Neural cell (in vitro differentiated cells): ENCODE results near the gene ITGA8. TPM values are rescaled to one million over a fixed set of nuclear protein-coding genes. Genes with fewer than 3 reads are reported as not detected.
"Not testable (repeated sequence)": the region's sequence is repeated elsewhere in the genome, so short reads cannot be mapped to it uniquely, and the experiment has no call there.

Experiments
- H2AFZ ChIP-seq: fragments of 200-600, 300-800 bp; sonication (generic), shearing (Covaris generic); 2 replicates; pipeline ENCODE4 v1.6.0; 2014; ENCODE audit warnings: low read depth, mild to moderate bottlenecking, antibody characterized with exemption, low read length, moderate library complexity
- H3F3A ChIP-seq: fragments of 200-600 bp; shearing (Covaris generic); 2 replicates; pipeline ENCODE4 v1.6.1; 2016; ENCODE audit warnings: mild to moderate bottlenecking, moderate library complexity, mixed read lengths, antibody characterized with exemption, low read length; ENCODE audit not compliant: insufficient read depth, poor library complexity, severe bottlenecking
- H3K27ac ChIP-seq: fragments of 200-600, 300-800 bp; sonication (generic), shearing (Covaris generic); 2 replicates; pipeline ENCODE4 v1.5.1; 2014; ENCODE audit warnings: mild to moderate bottlenecking, low read length, moderate library complexity
- H3K27me3 ChIP-seq: fragments of 300-800, 200-600 bp; sonication (generic), shearing (Covaris generic); 2 replicates; pipeline ENCODE4 v1.6.0; 2014; ENCODE audit warnings: mild to moderate bottlenecking, low read depth, low read length, moderate library complexity; ENCODE audit not compliant: insufficient read depth
- H3K36me3 ChIP-seq: fragments of 300-800, 200-600 bp; sonication (generic), shearing (Covaris generic); 2 replicates; pipeline ENCODE4 v1.5.1; 2014; ENCODE audit warnings: mild to moderate bottlenecking, antibody characterized with exemption, low read length, moderate library complexity; ENCODE audit not compliant: insufficient read depth
- H3K4me2 ChIP-seq: fragments of 300-800, 200-600 bp; sonication (generic), shearing (Covaris generic); 2 replicates; pipeline ENCODE4 v1.6.0; 2014; ENCODE audit warnings: mild to moderate bottlenecking, low read length
- H3K4me3 ChIP-seq: fragments of 300-800, 200-600 bp; sonication (generic), shearing (Covaris generic); 2 replicates; pipeline ENCODE4 v1.5.1; 2014; ENCODE audit warnings: mild to moderate bottlenecking, low read length, moderate library complexity
- H3K79me2 ChIP-seq: fragments of 200-600 bp; shearing (Covaris generic); replicated peaks from 2 replicates; pipeline ENCODE4 v1.6.0; 2014; ENCODE audit warnings: mild to moderate bottlenecking, low read length, moderate library complexity; ENCODE audit not compliant: insufficient read depth
- H3K9ac ChIP-seq: fragments of 300-800, 200-600 bp; sonication (generic), shearing (Covaris generic); 2 replicates; pipeline ENCODE4 v1.6.1; 2016; ENCODE audit warnings: mild to moderate bottlenecking, low read length, mixed read lengths
- H3K9me2 ChIP-seq: fragments of 200-600 bp; shearing (Covaris generic); 2 replicates; pipeline ENCODE4 v1.6.1; 2016; ENCODE audit warnings: mild to moderate bottlenecking, low read length, mixed read lengths; ENCODE audit not compliant: insufficient read depth
- H3K9me3 ChIP-seq: fragments of 200-600, 300-800 bp; sonication (generic), shearing (Covaris generic); 2 replicates; pipeline ENCODE4 v1.6.1; 2016; ENCODE audit warnings: mild to moderate bottlenecking, mixed run types, low read length, moderate library complexity, mixed read lengths
- H4K20me1 ChIP-seq: fragments of 200-600 bp; shearing (Covaris generic); 2 replicates; pipeline ENCODE4 v1.6.1; 2016; ENCODE audit warnings: mild to moderate bottlenecking, mixed run types; ENCODE audit not compliant: insufficient read depth
- CTCF ChIP-seq: fragments of 450-650 bp; IDR thresholded peaks from 2 replicates; pipeline ENCODE4 v1.5.1; 2014; ENCODE audit warnings: antibody characterized with exemption, mild to moderate bottlenecking, moderate library complexity; ENCODE audit not compliant: poor library complexity, severe bottlenecking
- EP300 ChIP-seq: fragments of 450-650 bp; conservative IDR thresholded peaks from 2 replicates; pipeline ENCODE4 v1.6.1; 2014; ENCODE audit warnings: antibody characterized with exemption, mild to moderate bottlenecking, moderate library complexity; ENCODE audit not compliant: poor library complexity, severe bottlenecking
- EZH2 ChIP-seq: fragments of 200-600, 300-800 bp; shearing (Covaris generic), sonication (generic); IDR thresholded peaks from 2 replicates; pipeline ENCODE4 v1.6.1; 2014; ENCODE audit warnings: antibody characterized with exemption, low read length, borderline replicate concordance, mild to moderate bottlenecking; ENCODE audit not compliant: insufficient read depth, poor library complexity, severe bottlenecking
- MXI1 ChIP-seq: fragments of 450-650 bp; conservative IDR thresholded peaks from 2 replicates; pipeline ENCODE4 v1.6.1; 2014; ENCODE audit warnings: antibody characterized with exemption, mild to moderate bottlenecking; ENCODE audit not compliant: poor library complexity, severe bottlenecking
- POLR2AphosphoS5 ChIP-seq: IDR thresholded peaks from 2 replicates; pipeline ENCODE4 v1.6.1; 2012
- RAD21 ChIP-seq: fragments of 450-650 bp; conservative IDR thresholded peaks from 2 replicates; pipeline ENCODE4 v1.6.1; 2014; ENCODE audit warnings: antibody characterized with exemption, mild to moderate bottlenecking, moderate library complexity
- REST ChIP-seq: IDR thresholded peaks from 2 replicates; pipeline ENCODE4 v1.6.1; 2012; ENCODE audit warnings: borderline replicate concordance
- SMC3 ChIP-seq: fragments of 450-650 bp; conservative IDR thresholded peaks from 2 replicates; pipeline ENCODE4 v1.6.1; 2014; ENCODE audit warnings: antibody characterized with exemption, mild to moderate bottlenecking, moderate library complexity; ENCODE audit not compliant: poor library complexity
- TAF1 ChIP-seq: IDR thresholded peaks from 2 replicates; pipeline ENCODE4 v1.6.1; 2012; ENCODE audit warnings: low read depth
- polyA plus RNA-seq: library from polyadenylated mRNA; depleted of rRNA; stranded (reverse); fragments of >200 nt; gene quantifications from 2 replicates; pipeline ENCODE4 v1.2.3, GENCODE V29; 2014

The ITGA8 gene
- polyA plus RNA-seq, 1 donor from 2014 or later, result 0.11 TPM

DNA sequence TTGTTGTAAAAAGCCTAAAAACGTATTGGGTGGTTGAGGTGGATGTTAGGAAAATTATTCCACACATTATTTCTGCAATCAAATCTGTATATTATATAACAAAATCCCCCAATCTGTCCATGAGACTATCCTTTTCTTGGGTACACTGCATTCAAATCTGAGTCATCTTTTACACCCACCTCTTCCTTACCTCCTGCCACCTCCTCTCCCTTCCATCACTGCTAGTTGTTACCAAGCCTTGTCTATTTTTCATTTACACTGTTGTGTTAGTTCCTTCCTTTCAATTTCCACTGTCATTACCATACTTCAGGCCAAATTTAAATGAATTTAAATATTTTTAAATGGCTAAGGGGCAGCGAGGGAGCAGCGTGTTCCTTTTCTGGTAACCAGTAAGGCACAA is 83.3 kb downstream of the ITGA8 start:
- TF ChIP-seq TAF1, result no peak
- TF ChIP-seq SMC3, result no peak
- no peak for TF ChIP-seq POLR2AphosphoS5
- no peak for TF ChIP-seq MXI1
- TF ChIP-seq RAD21, result no peak
- no peak for TF ChIP-seq REST
- no peak for TF ChIP-seq EZH2
- TF ChIP-seq EP300, result no peak
- no peak for TF ChIP-seq CTCF
- Histone ChIP-seq H3K9ac (no peak overlapping the region), H3K9me3 (no peaks in the 10 kb centered on the region), H3K79me2 (no peaks in the 10 kb centered on the region), H3K4me3 (no peak overlapping the region), H3K9me2 (no peaks in the 10 kb centered on the region), H3K4me2 (no peak overlapping the region), H2AFZ (no peak overlapping the region), H3K27ac (no peak overlapping the region), H3K36me3 (no peaks in the 10 kb centered on the region), H3K27me3 (no peaks in the 10 kb centered on the region), H4K20me1 (no peaks in the 10 kb centered on the region), H3F3A (no peaks in the 10 kb centered on the region)

DNA sequence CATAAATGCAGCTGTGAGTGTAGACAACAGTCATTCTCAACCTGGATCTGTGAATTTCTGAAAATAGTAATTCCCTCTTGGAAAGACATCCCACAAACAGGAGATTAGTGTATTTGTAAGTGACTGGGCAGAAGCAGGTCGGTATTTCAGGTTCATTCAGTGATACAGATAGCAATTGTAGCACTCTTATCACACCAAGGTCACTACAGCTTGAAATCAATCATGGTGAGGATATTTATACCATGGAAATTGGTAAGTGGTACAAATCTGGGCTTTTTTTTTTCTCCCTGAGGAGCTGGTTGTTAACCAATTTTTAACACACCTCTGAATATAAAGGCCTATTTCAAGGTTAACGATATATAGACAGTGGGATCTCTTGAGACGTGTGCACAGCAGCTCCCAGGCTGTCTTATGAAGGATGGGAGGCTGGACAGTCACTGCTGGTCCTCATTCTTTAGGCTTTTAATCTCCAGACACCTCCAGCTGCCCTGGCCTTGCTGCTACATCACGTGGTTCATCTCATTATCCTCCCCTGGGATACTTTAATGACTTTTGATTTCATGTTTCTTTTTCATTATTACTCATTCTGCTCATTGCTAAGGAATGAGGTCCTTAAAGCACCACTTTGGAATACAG is 87.1 kb downstream of the ITGA8 start:
- Histone ChIP-seq H2AFZ (no peak overlapping the region), H3F3A (no peaks in the 10 kb centered on the region), H4K20me1 (no peaks in the 10 kb centered on the region), H3K36me3 (no peaks in the 10 kb centered on the region), H3K27me3 (no peaks in the 10 kb centered on the region), H3K9ac (no peak overlapping the region), H3K4me2 (no peak overlapping the region), H3K27ac (no peak overlapping the region), H3K4me3 (no peak overlapping the region), H3K9me3 (no peaks in the 10 kb centered on the region), H3K9me2 (no peaks in the 10 kb centered on the region), H3K79me2 (no peaks in the 10 kb centered on the region)
- TF ChIP-seq REST (no peak), EZH2 (no peak)

DNA sequence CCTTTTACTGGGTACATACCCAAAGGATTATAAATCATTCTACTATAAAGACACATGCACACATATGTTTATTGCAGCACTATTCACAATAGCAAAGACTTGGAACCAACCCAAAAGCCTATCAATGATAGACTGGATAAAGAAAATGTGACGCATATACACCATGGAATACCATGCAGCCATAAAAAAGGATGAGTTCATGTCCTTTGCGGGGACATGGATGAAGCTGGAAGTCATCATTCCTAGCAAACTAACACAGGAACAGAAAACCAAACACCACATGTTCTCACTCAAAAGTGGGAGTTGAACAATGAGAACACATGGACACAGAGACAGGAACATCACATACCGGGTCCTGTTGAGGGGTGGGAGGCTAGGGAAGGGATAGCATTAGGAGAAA is 88.5 kb downstream of the ITGA8 start:
- H4K20me1 ChIP-seq, H3K27ac ChIP-seq, H3K4me3 ChIP-seq, H3F3A ChIP-seq, H3K27me3 ChIP-seq, H2AFZ ChIP-seq, H3K9me2 ChIP-seq, H3K79me2 ChIP-seq, H3K36me3 ChIP-seq, H3K9me3 ChIP-seq, H3K9ac ChIP-seq, H3K4me2 ChIP-seq: not testable (repeated sequence)
